Naive thymus-derived CD4-positive, alpha-beta T cell (primary cell): ENCODE data around the gene CASKIN2. TPM values are rescaled to one million over a fixed set of nuclear protein-coding genes. Genes with fewer than 3 reads are reported as not detected.

Experiments
- ATAC-seq: fragments of 150-1000 bp; cut with Tn5 transposase; 2 replicates; pipeline ENCODE4 v1.10.0; 2021; ENCODE audit warnings: mild to moderate bottlenecking, moderate library complexity
- CTCF ChIA-PET: fragments of 350-600 bp; sonication (Branson Sonifier 250); formaldehyde crosslinking; loops from one replicate; lab custom pipeline; 2021; ENCODE audit warnings: antibody characterized with exemption; lab: Charles Lee
- POLR2A ChIA-PET: fragments of 350-600 bp; sonication (Branson Sonifier 250); formaldehyde crosslinking; loops from one replicate; lab custom pipeline; 2021; ENCODE audit warnings: antibody characterized with exemption, inconsistent platforms; lab: Charles Lee
- DNase-seq, 9 donors: peaks; one replicate each; pipeline versions ENCODE4 v3.0.0 to v3.0.0-alpha.2; 2020 to 2022; ENCODE audit warnings: mixed read lengths in 1 of 9
- H3K27ac ChIP-seq: one replicate; pipeline ENCODE4 v1.7.0; 2013; ENCODE audit warnings: mild to moderate bottlenecking, low read depth, low read length, moderate library complexity
- H3K27me3 ChIP-seq, 2 donors: one replicate each; pipeline ENCODE4 v1.7.0; 2013; ENCODE audit warnings: low read length in 2 of 2, mild to moderate bottlenecking in 2 of 2, moderate library complexity in 2 of 2; ENCODE audit not compliant: control insufficient read depth in 2 of 2, insufficient read depth in 2 of 2
- H3K36me3 ChIP-seq, 3 experiments: 1 replicate in 2 of 3; 2 replicates in 1 of 3; pipeline ENCODE4 v1.7.0; 2013; ENCODE audit warnings: low read length in 3 of 3, mild to moderate bottlenecking in 3 of 3, moderate library complexity in 1 of 3; ENCODE audit not compliant: insufficient read depth in 3 of 3, control insufficient read depth in 2 of 3
- H3K4me1 ChIP-seq, 2 donors: one replicate each; pipeline ENCODE4 v1.7.0; 2013; ENCODE audit warnings: low read length in 2 of 2, mild to moderate bottlenecking in 2 of 2, moderate library complexity in 1 of 2; ENCODE audit not compliant: control insufficient read depth in 2 of 2, insufficient read depth in 2 of 2
- H3K4me3 ChIP-seq: 2 replicates; pipeline ENCODE4 v1.7.0; 2013; ENCODE audit warnings: mild to moderate bottlenecking, low read length
- H3K9me3 ChIP-seq, 3 experiments: 1 replicate in 2 of 3; 2 replicates in 1 of 3; pipeline ENCODE4 v1.7.0; 2013; ENCODE audit warnings: low read length in 3 of 3; ENCODE audit not compliant: control insufficient read depth in 2 of 3
- H3K27ac Mint-ChIP-seq, 9 donors: one replicate each; pipeline ENCODE4 v1.8.0; 2020 to 2022; ENCODE audit warnings: mixed read lengths in 9 of 9, mild to moderate bottlenecking in 8 of 9, moderate library complexity in 5 of 9, inconsistent platforms in 2 of 9
- H3K27me3 Mint-ChIP-seq, 5 donors: one replicate each; pipeline ENCODE4 v1.8.0; 2021 to 2022; ENCODE audit warnings: mixed read lengths in 5 of 5, mild to moderate bottlenecking in 1 of 5
- H3K36me3 Mint-ChIP-seq, 5 donors: one replicate each; pipeline ENCODE4 v1.8.0; 2020 to 2022; ENCODE audit warnings: mixed read lengths in 5 of 5, mild to moderate bottlenecking in 3 of 5, inconsistent platforms in 1 of 5
- H3K4me1 Mint-ChIP-seq, 7 donors: one replicate each; pipeline ENCODE4 v1.8.0; 2020 to 2022; ENCODE audit warnings: mixed read lengths in 7 of 7, mild to moderate bottlenecking in 3 of 7, inconsistent platforms in 1 of 7
- H3K4me3 Mint-ChIP-seq, 10 donors: one replicate each; pipeline ENCODE4 v1.8.0; 2020 to 2022; ENCODE audit warnings: mild to moderate bottlenecking in 10 of 10, mixed read lengths in 10 of 10, moderate library complexity in 6 of 10, inconsistent platforms in 2 of 10
- H3K9me3 Mint-ChIP-seq, 11 donors: one replicate each; pipeline ENCODE4 v1.8.0; 2020 to 2022; ENCODE audit warnings: mixed read lengths in 11 of 11, mild to moderate bottlenecking in 4 of 11, inconsistent platforms in 1 of 11, moderate library complexity in 1 of 11
- intact Hi-C, 2 donors: fragments of 100-400 bp; cut with micrococcal nuclease; formaldehyde crosslinking; loops; one replicate each; pipeline ENCODE4 v1.15.1; 2023
- polyA plus RNA-seq, 2 donors: library from polyadenylated mRNA; unstranded; fragments of 300-500 nt; fragmentation: Illumina TruSeq; gene quantifications; one replicate each; pipeline ENCODE4 v1.2.3, GENCODE V29; 2021
- total RNA-seq, 6 experiments: library from RNA in 5 of 6; stranded (reverse) in 5 of 6; gene quantifications; 1 replicate in 5 of 6; 2 replicates in 1 of 6; pipeline ENCODE4 v1.2.3 and lab custom pipeline; 2021 to 2026

The CASKIN2 gene
- total and polyA plus RNA-seq, 7 experiments from 2014 or later: 0.22 to 1.2 (median 0.60) TPM; not detected in 1

- POLR2A ChIA-PET: interaction anchor here (1.1 to 2.2 kb wide), 10 partner anchors 12 to 101 kb away, joined by 3 to 28 read pairs (median 4); partner anchors contain the start of genes GRB2, LLGL2, TMEM94 and TSEN54
- Mint-ChIP-seq H3K27ac (peak overlapping the region; percentile 94 to 98 (median 96)), H3K36me3 (peaks cover 0 to 18% (median 11%) of the 10 kb centered on the region in 5 donors), H3K9me3 (no peaks in the 10 kb centered on the region), H3K4me1 (peaks cover 18 to 39% (median 25%) of the 10 kb centered on the region in 7 donors), H3K27me3 (no peaks in the 10 kb centered on the region), H3K4me3 (peak overlapping the region in 9 of 10 donors; percentile 75 to 88 (median 80))
- Histone ChIP-seq H3K27me3 (no peaks in the 10 kb centered on the region), H3K4me3 (peak overlapping the region; percentile 49), H3K4me1 (peaks cover 16 to 25% of the 10 kb centered on the region in 2 donors), H3K36me3 (peaks cover 0 to 26% (median under 1%) of the 10 kb centered on the region in 3 experiments), H3K9me3 (no peaks in the 10 kb centered on the region), H3K27ac (peak overlapping the region; percentile 73)
- intact Hi-C loops: loop anchor here (1.0 kb wide), 2 partner anchors 31 to 61 kb away; partner anchors contain the start of gene TMEM94 (in 1 of the 2)
- DNase-seq: no peak
- CTCF ChIA-PET: interaction anchor here (0.6 to 1.5 kb wide), 4 partner anchors 28 to 439 kb away, joined by 3 to 4 read pairs (median 4); partner anchors contain the start of gene TSEN54
- no peak for ATAC-seq
Measured at GRCh38 chr17:75486951-75487350, 28.4 kb downstream of the CASKIN2 start.

- Histone ChIP-seq H3K27me3 (no peaks in the 10 kb centered on the region), H3K9me3 (no peaks in the 10 kb centered on the region), H3K27ac (no peak overlapping the region), H3K4me3 (no peak overlapping the region), H3K4me1 (peaks cover 16 to 25% of the 10 kb centered on the region in 2 donors), H3K36me3 (peaks cover 0 to 18% (median 0%) of the 10 kb centered on the region in 3 experiments)
- Mint-ChIP-seq H3K36me3 (peaks cover 0 to 18% (median 11%) of the 10 kb centered on the region in 5 donors), H3K27me3 (no peaks in the 10 kb centered on the region), H3K4me3 (peak overlapping the region in 6 of 10 donors; percentile 33 to 85 (median 70)), H3K4me1 (peaks cover 18 to 39% (median 25%) of the 10 kb centered on the region in 7 donors), H3K9me3 (no peaks in the 10 kb centered on the region), H3K27ac (peak overlapping the region; percentile 55 to 98 (median 96))
- intact Hi-C loops: no loop called here
- no peak for ATAC-seq
- CTCF ChIA-PET: no interaction called here
- DNase-seq: no peak
- POLR2A ChIA-PET: interaction anchor here (0.6 to 1.6 kb wide), 2 partner anchors 41 to 382 kb away, joined by 3 to 4 read pairs; no protein-coding TSS in a partner anchor
Measured at GRCh38 chr17:75486151-75486550, 29.2 kb downstream of the CASKIN2 start.

DNA sequence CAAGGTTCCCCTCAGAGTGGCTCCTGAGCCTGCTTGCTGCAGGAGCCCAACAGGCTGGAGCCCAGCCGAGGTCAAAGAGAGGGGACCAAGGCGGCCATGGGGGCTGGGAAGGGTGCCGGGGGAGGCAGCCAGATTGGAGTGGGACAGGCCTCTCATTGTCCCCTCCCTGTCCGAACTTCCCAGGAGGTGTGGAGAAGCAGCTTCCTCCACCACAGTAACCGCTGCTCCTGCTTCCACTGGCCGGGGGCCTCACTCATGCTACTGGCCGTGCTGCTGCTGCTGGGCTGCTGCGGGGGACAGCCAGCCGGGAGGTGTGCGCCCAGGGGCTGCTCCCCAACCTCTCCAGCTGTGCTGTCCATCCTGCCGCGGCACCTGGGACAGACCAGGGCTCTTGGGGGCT lies 29.6 kb downstream of the CASKIN2 start:
- no peaks in the 10 kb centered on the region for H3K9me3 Mint-ChIP-seq
- H3K4me3 Mint-ChIP-seq: no peak overlapping the region
- H3K27me3 Mint-ChIP-seq: no peaks in the 10 kb centered on the region
- no peaks in the 10 kb centered on the region for H3K9me3 ChIP-seq
- intact Hi-C loops: no loop called here
- peaks cover 0 to 18% (median 11%) of the 10 kb centered on the region in 5 donors for H3K36me3 Mint-ChIP-seq
- H3K4me3 ChIP-seq: no peak overlapping the region
- H3K27ac ChIP-seq: no peak overlapping the region
- peaks cover 0 to 14% (median 0%) of the 10 kb centered on the region in 3 experiments for H3K36me3 ChIP-seq
- ChIA-PET CTCF (no interaction called here), POLR2A (interaction anchor here (0.6 kb wide), 1 partner anchor 382 kb away, joined by 3 read pairs; no protein-coding TSS in a partner anchor)
- peaks cover 16 to 25% of the 10 kb centered on the region in 2 donors for H3K4me1 ChIP-seq
- no peak for ATAC-seq
- no peaks in the 10 kb centered on the region for H3K27me3 ChIP-seq
- no peak overlapping the region for H3K27ac Mint-ChIP-seq
- H3K4me1 Mint-ChIP-seq: peaks cover 18 to 40% (median 27%) of the 10 kb centered on the region in 7 donors
- DNase-seq: no peak

- Mint-ChIP-seq H3K4me3 (no peak overlapping the region), H3K27ac (peak overlapping the region in 3 of 9 donors; percentile 25 to 92 (median 28)), H3K27me3 (no peaks in the 10 kb centered on the region), H3K9me3 (no peaks in the 10 kb centered on the region), H3K36me3 (peaks cover 0 to 16% (median 6%) of the 10 kb centered on the region in 5 donors), H3K4me1 (peaks cover 14 to 25% (median 23%) of the 10 kb centered on the region in 7 donors)
- Histone ChIP-seq H3K36me3 (peaks cover 0 to 14% (median 0%) of the 10 kb centered on the region in 3 experiments), H3K4me3 (no peak overlapping the region), H3K27ac (no peak overlapping the region), H3K9me3 (no peaks in the 10 kb centered on the region), H3K27me3 (no peaks in the 10 kb centered on the region), H3K4me1 (peaks cover 7 to 12% of the 10 kb centered on the region in 2 donors)
- intact Hi-C loops: no loop called here
- ATAC-seq (no peak), DNase-seq (no peak)
- CTCF ChIA-PET: interaction anchor here (0.6 kb wide), 1 partner anchor 50 kb away, joined by 4 read pairs; no protein-coding TSS in a partner anchor
- POLR2A ChIA-PET: interaction anchor here (1.1 kb wide), 1 partner anchor 26 kb away, joined by 3 read pairs; the partner anchor contains the start of gene TMEM94
Measured at GRCh38 chr17:75482098-75482942, 33.0 kb downstream of the CASKIN2 start.

- no peak overlapping the region for H3K27ac Mint-ChIP-seq
- ATAC-seq: no peak
- ChIA-PET CTCF (no interaction called here), POLR2A (interaction anchor here (1.1 kb wide), 1 partner anchor 25 kb away, joined by 3 read pairs; the partner anchor contains the start of gene TMEM94)
- H3K27me3 ChIP-seq: no peaks in the 10 kb centered on the region
- intact Hi-C loops: no loop called here
- peaks cover 0 to 3% of the 10 kb centered on the region in 2 donors for H3K4me1 ChIP-seq
- peaks cover 0 to 22% (median 0%) of the 10 kb centered on the region in 3 experiments for H3K36me3 ChIP-seq
- no peak overlapping the region for H3K4me3 Mint-ChIP-seq
- H3K36me3 Mint-ChIP-seq: peaks cover 0 to 16% (median 2%) of the 10 kb centered on the region in 5 donors
- DNase-seq: no peak
- peaks cover 7 to 21% (median 14%) of the 10 kb centered on the region in 7 donors for H3K4me1 Mint-ChIP-seq
- H3K4me3 ChIP-seq: no peak overlapping the region
- no peaks in the 10 kb centered on the region for H3K9me3 Mint-ChIP-seq
- H3K27ac ChIP-seq: no peak overlapping the region
- H3K27me3 Mint-ChIP-seq: no peaks in the 10 kb centered on the region
- H3K9me3 ChIP-seq: no peaks in the 10 kb centered on the region
Measured at GRCh38 chr17:75481194-75482068, 33.9 kb downstream of the CASKIN2 start.

GRCh38 chr17:75480281-75480680 lies 35.1 kb downstream of the CASKIN2 start:
- POLR2A ChIA-PET: no interaction called here

More at GRCh38 chr17:75480281-75480680, 35.1 kb downstream of the CASKIN2 start:
- H3K9me3 Mint-ChIP-seq: no peaks in the 10 kb centered on the region
- CTCF ChIA-PET: interaction anchor here (0.6 kb wide), 1 partner anchor 420 kb away, joined by 8 read pairs; no protein-coding TSS in a partner anchor
- H3K27me3 ChIP-seq: no peaks in the 10 kb centered on the region
- intact Hi-C loops: no loop called here
- H3K4me1 ChIP-seq: no peaks in the 10 kb centered on the region
- H3K27ac ChIP-seq: no peak overlapping the region
- H3K4me3 Mint-ChIP-seq: no peak overlapping the region
- H3K4me1 Mint-ChIP-seq: peaks cover 4 to 18% (median 10%) of the 10 kb centered on the region in 7 donors
- H3K36me3 Mint-ChIP-seq: peaks cover 0 to 13% (median 4%) of the 10 kb centered on the region in 5 donors
- H3K4me3 ChIP-seq: no peak overlapping the region
- no peaks in the 10 kb centered on the region for H3K9me3 ChIP-seq
- peaks cover 0 to 25% (median 0%) of the 10 kb centered on the region in 3 experiments for H3K36me3 ChIP-seq
- ATAC-seq: no peak
- H3K27me3 Mint-ChIP-seq: no peaks in the 10 kb centered on the region
- no peak overlapping the region for H3K27ac Mint-ChIP-seq
- DNase-seq: no peak
